Activated T-helper 2 cell treated with anti-CD3 and anti-CD28 coated beads, Interferon-gamma antibody, Interleukin-2, Interleukin-4, amounts not matched to agents 10 μg/mL and 5 μg/mL and 100 μg/mL, durations not matched to agents 14 hours and 24 hours and 36 hours (primary cell): Measurements from ENCODE around the gene KRT39. TPM values are rescaled to one million over a fixed set of nuclear protein-coding genes. Genes with fewer than 3 reads are reported as not detected.

ENCODE experiments used
- DNase-seq: peaks from one replicate; pipeline ENCODE4 v3.0.0; 2021; ENCODE audit warnings: low spot score
- H3K27ac Mint-ChIP-seq: one replicate; pipeline ENCODE4 v1.8.0; 2021; ENCODE audit warnings: mixed read lengths
- H3K27me3 Mint-ChIP-seq: one replicate; pipeline ENCODE4 v1.8.0; 2021; ENCODE audit warnings: low read depth, mixed read lengths
- H3K36me3 Mint-ChIP-seq: one replicate; pipeline ENCODE4 v1.8.0; 2021; ENCODE audit warnings: low read depth, mixed read lengths
- H3K4me1 Mint-ChIP-seq: one replicate; pipeline ENCODE4 v1.8.0; 2021; ENCODE audit warnings: low read depth, mixed read lengths
- H3K4me3 Mint-ChIP-seq: one replicate; pipeline ENCODE4 v1.8.0; 2021; ENCODE audit warnings: low read depth, mild to moderate bottlenecking, moderate library complexity, mixed read lengths
- H3K9me3 Mint-ChIP-seq: one replicate; pipeline ENCODE4 v1.8.0; 2021; ENCODE audit warnings: mixed read lengths
- intact Hi-C: fragments of 100-400 bp; cut with micrococcal nuclease; formaldehyde crosslinking; loops from one replicate; pipeline ENCODE4 v1.15.1; 2023
- total RNA-seq: library from RNA; stranded (reverse); gene quantifications from 2 replicates; pipeline ENCODE4 v1.2.3, GENCODE V29; 2022

KRT39 gene
- total RNA-seq, 1 donor from 2014 or later: not detected

DNA sequence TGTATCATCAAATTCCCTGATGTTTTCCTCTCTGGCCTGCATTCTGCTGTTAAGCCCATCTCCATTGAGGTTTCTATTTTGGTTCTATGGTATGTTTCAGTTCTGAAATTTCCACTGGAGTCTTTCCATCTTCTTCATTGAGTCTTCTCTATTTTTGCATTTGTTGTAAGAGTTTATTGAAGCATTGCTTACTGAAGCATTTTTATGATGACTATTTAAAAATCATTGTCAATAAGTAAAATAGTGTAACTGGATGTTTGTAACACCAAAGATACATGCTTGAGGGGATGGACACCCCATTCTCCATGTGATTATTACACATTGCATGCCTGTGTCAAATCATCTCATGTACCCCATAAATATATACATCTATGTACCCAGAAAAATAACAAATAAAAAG lies 8.8 kb upstream of the KRT39 start:
- H3K27me3 Mint-ChIP-seq: peaks cover 22% of the 10 kb centered on the region
- H3K27ac Mint-ChIP-seq: no peak overlapping the region
- no peak for DNase-seq
- H3K9me3 Mint-ChIP-seq: no peaks in the 10 kb centered on the region
- H3K4me3 Mint-ChIP-seq: no peak overlapping the region
- no peaks in the 10 kb centered on the region for H3K36me3 Mint-ChIP-seq
- intact Hi-C loops: no loop called here
- no peaks in the 10 kb centered on the region for H3K4me1 Mint-ChIP-seq

GRCh38 chr17:40974366-40974765 lies 7.6 kb upstream of the KRT39 start:
- Mint-ChIP-seq H3K4me3 (no peak overlapping the region), H3K27ac (no peak overlapping the region), H3K36me3 (no peaks in the 10 kb centered on the region), H3K9me3 (no peaks in the 10 kb centered on the region), H3K27me3 (peaks cover 27% of the 10 kb centered on the region), H3K4me1 (no peaks in the 10 kb centered on the region)
- intact Hi-C loops: no loop called here
- DNase-seq: no peak

DNA sequence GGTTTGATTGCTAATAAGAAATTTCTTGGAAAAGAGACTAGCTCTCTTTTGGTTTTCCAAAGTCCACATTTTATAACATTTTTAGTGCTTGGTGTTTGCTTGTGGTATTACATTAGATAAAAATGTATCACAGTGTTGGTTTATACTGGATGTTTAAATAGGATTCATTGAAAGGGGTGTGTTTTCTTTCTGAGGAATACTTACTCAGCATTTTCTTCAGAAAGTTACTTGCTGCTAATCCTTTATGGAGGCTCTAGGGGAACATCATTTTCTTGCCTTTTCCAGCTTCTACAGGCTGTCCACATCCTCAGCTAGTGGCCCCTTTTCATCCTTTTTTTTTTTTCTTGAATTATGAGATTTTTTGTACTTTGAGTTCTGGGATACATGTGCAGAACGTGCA lies 834 bp upstream of the KRT39 start:
- H3K9me3 Mint-ChIP-seq: no peaks in the 10 kb centered on the region
- DNase-seq: no peak
- intact Hi-C loops: no loop called here
- no peaks in the 10 kb centered on the region for H3K36me3 Mint-ChIP-seq
- H3K27me3 Mint-ChIP-seq: peaks cover 22% of the 10 kb centered on the region
- H3K27ac Mint-ChIP-seq: no peak overlapping the region
- H3K4me1 Mint-ChIP-seq: no peaks in the 10 kb centered on the region
- H3K4me3 Mint-ChIP-seq: no peak overlapping the region

DNA sequence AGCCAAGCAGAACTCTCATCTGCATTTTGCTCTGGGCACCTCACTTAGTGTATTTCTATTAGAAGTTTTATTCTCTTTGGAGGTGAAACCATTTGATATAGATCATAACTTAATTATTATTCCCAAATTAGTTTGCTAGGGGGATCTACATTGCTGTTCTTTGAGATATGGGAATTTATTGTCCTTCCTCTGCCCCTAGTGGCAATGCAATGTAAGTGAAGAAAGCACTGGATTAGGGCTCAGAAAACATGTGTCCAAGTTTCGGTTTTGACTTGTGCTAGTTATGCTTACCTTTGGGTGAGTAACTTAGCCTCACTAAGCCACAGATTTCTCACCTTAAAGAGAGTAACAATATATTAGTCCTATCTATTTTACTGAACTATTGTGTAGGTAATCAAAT lies 2.9 kb downstream of the KRT39 start:
- Mint-ChIP-seq H3K4me1 (peaks cover 4% of the 10 kb centered on the region), H3K9me3 (no peaks in the 10 kb centered on the region), H3K27me3 (peaks cover 10% of the 10 kb centered on the region), H3K36me3 (no peaks in the 10 kb centered on the region), H3K4me3 (no peak overlapping the region), H3K27ac (no peak overlapping the region)
- intact Hi-C loops: no loop called here
- DNase-seq: no peak

- intact Hi-C loops: no loop called here
- Mint-ChIP-seq H3K4me1 (peaks cover 4% of the 10 kb centered on the region), H3K27me3 (peaks cover 5% of the 10 kb centered on the region), H3K4me3 (no peak overlapping the region), H3K27ac (no peak overlapping the region), H3K9me3 (no peaks in the 10 kb centered on the region), H3K36me3 (no peaks in the 10 kb centered on the region)
- no peak for DNase-seq
Observed at GRCh38 chr17:40962059-40962561, 4.6 kb downstream of the KRT39 start.

DNA sequence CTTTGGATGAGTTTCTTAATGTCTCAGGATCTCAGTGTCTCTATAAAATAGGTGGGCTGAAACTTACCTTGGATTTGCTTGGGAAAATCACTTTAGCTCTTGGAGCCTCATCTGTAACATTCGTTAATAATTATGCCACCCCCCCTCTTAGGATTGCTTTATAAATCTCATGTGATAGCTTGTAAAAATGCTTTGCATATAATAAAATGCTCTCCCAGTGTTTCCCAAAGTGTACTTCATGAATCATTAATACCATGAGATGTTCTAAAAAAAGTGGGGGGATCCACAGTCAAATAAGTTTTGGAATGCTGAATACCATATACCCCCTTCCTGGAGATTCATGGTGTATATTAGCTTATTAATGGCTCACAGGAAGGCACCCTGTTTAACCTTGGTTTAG lies 5.2 kb downstream of the KRT39 start:
- Mint-ChIP-seq H3K27me3 (peaks cover 9% of the 10 kb centered on the region), H3K4me1 (peaks cover 4% of the 10 kb centered on the region), H3K36me3 (no peaks in the 10 kb centered on the region), H3K4me3 (no peak overlapping the region), H3K27ac (no peak overlapping the region), H3K9me3 (no peaks in the 10 kb centered on the region)
- intact Hi-C loops: no loop called here
- no peak for DNase-seq

DNA sequence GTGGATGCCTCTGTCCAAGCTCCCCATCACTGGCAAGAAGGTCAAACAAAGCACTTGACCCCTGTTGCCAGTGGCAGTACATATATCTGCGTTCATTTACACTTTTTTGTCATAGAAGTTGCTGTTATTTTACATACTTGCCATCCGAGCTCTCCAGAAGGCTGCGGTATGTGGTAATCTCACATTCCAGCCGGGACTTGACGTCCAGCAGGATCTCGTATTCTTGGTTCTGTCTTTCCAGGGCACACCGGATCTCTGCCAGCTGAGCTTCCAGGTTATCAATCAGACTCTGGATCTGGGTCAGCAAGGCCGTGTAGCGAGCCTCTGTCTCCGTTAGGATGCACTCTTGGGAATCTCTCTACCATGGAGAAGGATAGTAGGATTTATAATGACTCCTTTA lies 6.6 kb downstream of the KRT39 start:
- Mint-ChIP-seq H3K36me3 (no peaks in the 10 kb centered on the region), H3K4me3 (no peak overlapping the region), H3K4me1 (peaks cover 4% of the 10 kb centered on the region), H3K27ac (no peak overlapping the region), H3K27me3 (peaks cover 10% of the 10 kb centered on the region), H3K9me3 (no peaks in the 10 kb centered on the region)
- intact Hi-C loops: no loop called here
- no peak for DNase-seq

GRCh38 chr17:40958086-40958953 lies 8.4 kb downstream of the KRT39 start:
- Mint-ChIP-seq H3K27ac (no peak overlapping the region), H3K4me1 (peaks cover 12% of the 10 kb centered on the region), H3K27me3 (peaks cover 15% of the 10 kb centered on the region), H3K9me3 (no peaks in the 10 kb centered on the region), H3K36me3 (no peaks in the 10 kb centered on the region), H3K4me3 (no peak overlapping the region)
- DNase-seq: no peak
- intact Hi-C loops: no loop called here

DNA sequence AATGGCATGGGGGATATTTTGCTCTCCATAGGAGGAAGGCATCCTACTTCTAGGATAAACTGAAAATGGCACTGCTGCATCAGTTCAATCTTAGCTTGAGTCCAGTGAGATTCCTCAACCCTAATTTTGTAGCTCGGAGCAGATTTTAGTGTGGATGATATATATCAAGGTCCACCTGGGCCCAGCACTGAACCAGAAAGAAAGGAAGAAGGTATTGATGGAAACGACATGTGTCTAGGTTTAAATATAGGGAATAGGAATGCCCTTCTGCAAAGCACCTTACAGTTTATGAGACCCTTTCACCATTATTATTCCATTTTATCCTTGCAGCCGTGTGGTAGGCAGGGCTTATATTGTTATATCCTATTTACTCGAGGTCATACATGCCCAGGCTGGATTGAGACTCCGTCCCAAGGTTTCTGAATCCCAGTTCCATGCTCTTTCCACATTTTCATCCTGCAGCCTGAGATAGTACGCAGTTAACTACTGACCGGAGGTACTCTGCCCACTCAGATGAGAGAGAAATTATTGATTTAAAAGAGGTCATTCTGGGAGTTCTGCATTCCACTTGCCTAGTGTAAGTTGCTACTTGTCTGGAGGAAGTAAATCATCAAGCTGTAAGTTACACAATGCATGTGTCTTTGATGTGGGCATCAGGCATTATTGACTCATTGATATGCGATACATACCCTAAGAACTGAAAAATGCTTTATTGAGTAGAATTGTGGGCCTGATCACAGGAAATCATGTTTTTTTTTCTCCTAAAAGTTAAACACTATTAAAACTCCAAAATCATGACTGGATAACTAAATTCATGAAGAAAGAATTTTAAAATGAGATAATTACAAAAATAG lies 10.1 kb downstream of the KRT39 start:
- Mint-ChIP-seq H3K36me3 (no peaks in the 10 kb centered on the region), H3K4me3 (no peak overlapping the region), H3K9me3 (no peaks in the 10 kb centered on the region), H3K27me3 (peaks cover 20% of the 10 kb centered on the region), H3K4me1 (peaks cover 12% of the 10 kb centered on the region), H3K27ac (no peak overlapping the region)
- no peak for DNase-seq
- intact Hi-C loops: no loop called here

DNA sequence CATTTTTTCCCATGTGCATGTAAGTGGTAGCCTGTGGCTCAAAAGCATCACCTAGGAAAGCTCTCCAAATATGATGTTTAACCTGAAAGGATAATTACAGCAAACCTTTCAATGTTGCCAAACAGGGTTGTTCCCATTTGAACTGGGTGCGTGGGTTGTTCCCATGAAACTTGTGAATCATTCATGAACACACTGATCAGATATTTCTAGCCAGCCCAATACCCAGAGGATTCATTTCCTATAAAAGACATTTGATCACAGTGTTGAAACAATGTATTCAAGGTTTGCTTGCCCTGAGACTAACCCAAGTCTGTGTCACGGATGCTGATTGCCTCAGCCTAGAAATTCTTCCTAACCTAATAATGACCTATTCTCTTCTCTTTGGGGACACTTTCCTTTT lies 12.9 kb downstream of the KRT39 start:
- intact Hi-C loops: no loop called here
- no peak for DNase-seq
- Mint-ChIP-seq H3K27me3 (peaks cover 35% of the 10 kb centered on the region), H3K36me3 (no peaks in the 10 kb centered on the region), H3K9me3 (no peaks in the 10 kb centered on the region), H3K4me1 (peaks cover 8% of the 10 kb centered on the region), H3K4me3 (no peak overlapping the region), H3K27ac (no peak overlapping the region)

DNA sequence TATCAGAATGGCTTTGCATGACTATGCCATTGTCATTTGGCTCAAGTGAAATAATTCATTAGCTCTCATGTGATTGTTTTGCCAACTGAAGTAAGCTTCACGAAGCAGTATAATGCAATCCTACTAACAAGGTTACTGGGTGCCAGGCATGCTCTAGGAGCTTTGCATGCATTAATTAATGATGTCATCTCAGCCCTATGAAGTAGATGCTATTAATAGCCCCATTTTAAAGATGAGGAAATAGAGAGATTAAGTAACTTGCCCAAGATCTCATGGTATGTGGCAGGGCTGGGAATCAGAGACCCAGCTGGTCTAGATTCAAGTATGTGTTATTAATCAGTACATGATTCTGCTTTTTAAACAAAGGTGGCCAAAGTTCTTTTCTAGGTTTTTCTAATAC lies 14.1 kb downstream of the KRT39 start:
- no peak for DNase-seq
- no peak overlapping the region for H3K4me3 Mint-ChIP-seq
- H3K4me1 Mint-ChIP-seq: peaks cover 8% of the 10 kb centered on the region
- H3K36me3 Mint-ChIP-seq: no peaks in the 10 kb centered on the region
- no peak overlapping the region for H3K27ac Mint-ChIP-seq
- peaks cover 37% of the 10 kb centered on the region for H3K27me3 Mint-ChIP-seq
- intact Hi-C loops: no loop called here
- H3K9me3 Mint-ChIP-seq: no peaks in the 10 kb centered on the region

- peaks cover 8% of the 10 kb centered on the region for H3K4me1 Mint-ChIP-seq
- no peaks in the 10 kb centered on the region for H3K36me3 Mint-ChIP-seq
Observed at GRCh38 chr17:40952154-40952553, 14.6 kb downstream of the KRT39 start.

More at GRCh38 chr17:40952154-40952553, 14.6 kb downstream of the KRT39 start:
- H3K27me3 Mint-ChIP-seq: peaks cover 39% of the 10 kb centered on the region
- DNase-seq: no peak
- no peak overlapping the region for H3K27ac Mint-ChIP-seq
- H3K4me3 Mint-ChIP-seq: no peak overlapping the region
- no peaks in the 10 kb centered on the region for H3K9me3 Mint-ChIP-seq
- intact Hi-C loops: no loop called here
